Measurements from ENCODE around the gene CDH13.
A peak's percentile ranks its signal among the peaks of the same experiment; 100 is the strongest.
"Not testable (repeated sequence)": the region's sequence is repeated elsewhere in the genome, so short reads cannot be mapped to it uniquely, and the experiment has no call there.

Gene CDH13

GRCh38 chr16:82895843-82896242 lies 269.1 kb downstream of the CDH13 start:
- no peak for DNase-seq

- DNase-seq: no peak
Observed at GRCh38 chr16:82899006-82899405, 272.2 kb downstream of the CDH13 start.

- no peak for DNase-seq
Observed at GRCh38 chr16:82899731-82900450, 273.1 kb downstream of the CDH13 start.

GRCh38 chr16:82900559-82900958 lies 273.8 kb downstream of the CDH13 start:
- DNase-seq: no peak

- DNase-seq: no peak
Observed at GRCh38 chr16:82911925-82912324, 285.2 kb downstream of the CDH13 start.

GRCh38 chr16:82915139-82915824 lies 288.5 kb downstream of the CDH13 start:
- DNase-seq: no peak

GRCh38 chr16:82917886-82918595 lies 291.3 kb downstream of the CDH13 start:
- DNase-seq: no peak

GRCh38 chr16:82924075-82924854 lies 297.5 kb downstream of the CDH13 start:
- no peak for DNase-seq

GRCh38 chr16:82926500-82926899 lies 299.7 kb downstream of the CDH13 start:
- DNase-seq: no peak

GRCh38 chr16:82933933-82934332 lies 307.2 kb downstream of the CDH13 start:
- not testable (repeated sequence) for DNase-seq

- no peak for DNase-seq
Observed at GRCh38 chr16:82935766-82936165, 309.0 kb downstream of the CDH13 start.

- peak; percentile 53 for DNase-seq
Observed at GRCh38 chr16:82936941-82937551, 310.3 kb downstream of the CDH13 start.

- no peak for DNase-seq
Observed at GRCh38 chr16:82937926-82938520, 311.3 kb downstream of the CDH13 start.

GRCh38 chr16:82943371-82943770 lies 316.6 kb downstream of the CDH13 start:
- DNase-seq: peak; percentile 48

GRCh38 chr16:82945420-82946101 lies 318.8 kb downstream of the CDH13 start:
- peak; percentile 18 for DNase-seq

GRCh38 chr16:82947698-82948097 lies 320.9 kb downstream of the CDH13 start:
- no peak for DNase-seq

- DNase-seq: no peak
Observed at GRCh38 chr16:82949016-82949415, 322.2 kb downstream of the CDH13 start.

GRCh38 chr16:82953517-82953916 lies 326.7 kb downstream of the CDH13 start:
- no peak for DNase-seq

GRCh38 chr16:82954224-82954929 lies 327.6 kb downstream of the CDH13 start:
- peak; percentile 82 for DNase-seq

GRCh38 chr16:82955741-82956348 lies 329.1 kb downstream of the CDH13 start:
- peak; percentile 26 for DNase-seq
